GM12878 (cell line): Measurements from ENCODE around the gene ELFN2. TPM values are rescaled to one million over a fixed set of nuclear protein-coding genes. Genes with fewer than 3 reads are reported as not detected.

Experiments
- ATAC-seq: fragments of 200-7000 bp; cut with Tn5 transposase; 3 replicates; pipeline ENCODE4 v1.9.1; 2020; ENCODE audit warnings: mild to moderate bottlenecking, moderate library complexity
- BruUV-seq: library from RNA; stranded (reverse); fragments of 400-500 nt; replicated peaks from 2 replicates; lab custom pipeline; 2021; lab: Mats Ljungman, UMichigan
- CTCF ChIA-PET: fragments of 300-600 bp; sonication (Branson Sonifier 250); formaldehyde crosslinking; extraction: SDS; loops from one replicate; lab custom pipeline; 2021; ENCODE audit warnings: inconsistent platforms; lab: Yijun Ruan, JAX
- POLR2A ChIA-PET: fragments of 350-600 bp; formaldehyde crosslinking; extraction: SDS; loops from one replicate; lab custom pipeline; 2021; ENCODE audit warnings: inconsistent platforms; lab: Charles Lee
- RAD21 ChIA-PET: fragments of 300-600 bp; sonication (Branson Sonifier 250); formaldehyde crosslinking; loops from one replicate; lab custom pipeline; 2023; ENCODE audit warnings: antibody characterized with exemption; ENCODE audit not compliant: unreplicated experiment; lab: Charles Lee
- SMC1A ChIA-PET: fragments of 300-600 bp; sonication (Branson Sonifier 250); formaldehyde crosslinking; loops from one replicate; lab custom pipeline; 2023; ENCODE audit not compliant: unreplicated experiment, uncharacterized antibody; lab: Charles Lee
- DNase-seq: peaks from one replicate; pipeline ENCODE4 v3.0.0-alpha.2; 2011; ENCODE audit warnings: low read depth, low spot score
- FAIRE-seq: peaks from 3 replicates; lab custom pipeline; 2011; peaks lifted over from hg19 to GRCh38; lab: Jason Lieb, UNC
- H2AFZ ChIP-seq: 2 replicates; pipeline ENCODE4 v1.6.0; 2011; ENCODE audit warnings: low read depth, low read length, control low read depth; ENCODE audit not compliant: control insufficient read depth
- H3K27ac ChIP-seq: 2 replicates; pipeline ENCODE4 v1.5.1; 2011; ENCODE audit warnings: control low read depth; ENCODE audit not compliant: control insufficient read depth, insufficient read depth
- H3K27me3 ChIP-seq, 2 experiments: replicated peaks in 1 of 2; 2 replicates each; pipeline versions ENCODE4 v1.6.0 to v1.6.1; 2011; ENCODE audit warnings: low read length in 1 of 2; ENCODE audit not compliant: control insufficient read depth in 2 of 2, insufficient read depth in 2 of 2
- H3K36me3 ChIP-seq, 2 experiments: 2 replicates each; pipeline ENCODE4 v1.5.1; 2011; ENCODE audit warnings: low read length in 1 of 2; ENCODE audit not compliant: control insufficient read depth in 2 of 2, insufficient read depth in 2 of 2
- H3K4me1 ChIP-seq: 2 replicates; pipeline ENCODE4 v1.6.1; 2011; ENCODE audit warnings: mild to moderate bottlenecking, low read length, moderate library complexity, mixed read lengths; ENCODE audit not compliant: control insufficient read depth, insufficient read depth
- H3K4me2 ChIP-seq: 2 replicates; pipeline ENCODE4 v1.6.0; 2011; ENCODE audit warnings: control low read depth; ENCODE audit not compliant: control insufficient read depth, insufficient read depth
- H3K4me3 ChIP-seq: fragments of 200-600 bp; sonication (generic); 2 replicates; pipeline ENCODE4 v1.5.1; 2016
- H3K79me2 ChIP-seq: 2 replicates; pipeline ENCODE4 v1.6.0; 2011; ENCODE audit warnings: low read length; ENCODE audit not compliant: control insufficient read depth, insufficient read depth
- H3K9ac ChIP-seq: 2 replicates; pipeline ENCODE4 v1.8.0; 2011; ENCODE audit warnings: low read length, control low read depth, mixed read lengths; ENCODE audit not compliant: control insufficient read depth, insufficient read depth
- H3K9me3 ChIP-seq: replicated peaks from 3 replicates; pipeline ENCODE4 v1.5.1; 2011; ENCODE audit warnings: mild to moderate bottlenecking, low read length; ENCODE audit not compliant: control insufficient read depth, insufficient read depth
- H4K20me1 ChIP-seq: 2 replicates; pipeline ENCODE4 v1.6.0; 2011; ENCODE audit not compliant: control insufficient read depth, insufficient read depth
- BCL3 ChIP-seq: IDR thresholded peaks from 2 replicates; pipeline ENCODE4 v1.6.1; 2011; ENCODE audit warnings: borderline replicate concordance, low read depth, mild to moderate bottlenecking, moderate library complexity, low read length; ENCODE audit not compliant: insufficient read depth, poor library complexity, severe bottlenecking
- CBFB ChIP-seq: IDR thresholded peaks from 2 replicates; pipeline ENCODE4 v1.6.1; 2016; ENCODE audit warnings: antibody characterized with exemption, low read depth
- FOS ChIP-seq: IDR thresholded peaks from 3 replicates; pipeline ENCODE4 v1.6.1; 2011; ENCODE audit warnings: borderline replicate concordance; ENCODE audit not compliant: insufficient read length; ENCODE audit errors: extremely low read depth
- KAT2A ChIP-seq: conservative IDR thresholded peaks from 2 replicates; pipeline ENCODE4 v1.6.1; 2011; ENCODE audit warnings: low read depth, low read length; ENCODE audit not compliant: control insufficient read depth
- NFXL1 ChIP-seq: fragments of 450-650 bp; IDR thresholded peaks from 2 replicates; pipeline ENCODE4 v1.6.1; 2017; ENCODE audit warnings: antibody characterized with exemption, mild to moderate bottlenecking, borderline replicate concordance
- NFYB ChIP-seq: IDR thresholded peaks from 2 replicates; pipeline ENCODE4 v1.6.1; 2011; ENCODE audit warnings: low read depth, mild to moderate bottlenecking, low read length, improper control_type of control experiment, moderate library complexity; ENCODE audit not compliant: insufficient read depth
- NKRF ChIP-seq: fragments of 450-650 bp; conservative IDR thresholded peaks from 2 replicates; pipeline ENCODE4 v1.6.1; 2017; ENCODE audit warnings: mild to moderate bottlenecking, moderate library complexity
- PKNOX1 ChIP-seq: fragments of 450-650 bp; IDR thresholded peaks from 2 replicates; pipeline ENCODE4 v1.6.1; 2016; ENCODE audit warnings: mild to moderate bottlenecking
- RCOR1 ChIP-seq: conservative IDR thresholded peaks from 2 replicates; pipeline ENCODE4 v1.6.1; 2012; ENCODE audit warnings: low read depth, low read length, improper control_type of control experiment
- RFX5 ChIP-seq: IDR thresholded peaks from 2 replicates; pipeline ENCODE4 v1.6.1; 2011; ENCODE audit warnings: low read depth, low read length, improper control_type of control experiment
- SMC3 ChIP-seq: IDR thresholded peaks from 2 replicates; pipeline ENCODE4 v1.6.1; 2011; ENCODE audit warnings: low read length, improper control_type of control experiment, borderline replicate concordance
- WGBS: methylation state at CpG from one replicate; pipeline ENCODE4 v1.1.6; 2016; ENCODE audit warnings: low lambda C conversion rate; ENCODE audit not compliant: insufficient replicate concordance, insufficient coverage; ENCODE audit errors: missing lambda C conversion rate; 5-methylcytosine and 5-hydroxymethylcytosine counted together
- in situ Hi-C: fragments of 300-500 bp; cut with MboI; formaldehyde crosslinking; loops from 9 replicates; pipeline ENCODE4 v1.14.3; 2018; ENCODE audit warnings: mixed read lengths
- intact Hi-C: fragments of 100-400 bp; cut with micrococcal nuclease; formaldehyde crosslinking; loops from one replicate; pipeline ENCODE4 v1.14.2; 2022; ENCODE audit not compliant: unreplicated experiment
- polyA plus RNA-seq, 11 experiments: library from polyadenylated mRNA; depleted of rRNA in 4 of 11; unstranded in 6 of 11; stranded (reverse) in 5 of 11; fragments of >200 nt; fragmentation: Nextera tagmentation in 4 of 11; fragmentation: Illumina TruSeq in 1 of 11; extraction: Ambion mirVana in 4 of 11; extraction: Trizol in 1 of 11; gene quantifications; 1 replicate in 1 of 11; 2 replicates in 10 of 11; pipeline versions ENCODE4 v1.2.1 to v1.2.3, GENCODE V29; 2011 to 2016; ENCODE audit warnings: inconsistent platforms in 2 of 11, missing spikeins in 2 of 11, low read depth in 1 of 11
- total RNA-seq, 4 experiments: library from RNA; depleted of rRNA in 3 of 4; stranded (reverse); fragments of >200 nt in 3 of 4; fragmentation: Illumina TruSeq in 1 of 4; extraction: Trizol in 1 of 4; gene quantifications; 2 replicates each; pipeline versions ENCODE4 v1.2.1 to v1.2.3, GENCODE V29; 2013 to 2021

Gene ELFN2
- total and polyA plus RNA-seq, 10 of the 15 experiments (the other 5 are each of a cell fraction or from before 2014, with no cell fraction given): 0.03 to 0.05 TPM; not detected in 8

DNA sequence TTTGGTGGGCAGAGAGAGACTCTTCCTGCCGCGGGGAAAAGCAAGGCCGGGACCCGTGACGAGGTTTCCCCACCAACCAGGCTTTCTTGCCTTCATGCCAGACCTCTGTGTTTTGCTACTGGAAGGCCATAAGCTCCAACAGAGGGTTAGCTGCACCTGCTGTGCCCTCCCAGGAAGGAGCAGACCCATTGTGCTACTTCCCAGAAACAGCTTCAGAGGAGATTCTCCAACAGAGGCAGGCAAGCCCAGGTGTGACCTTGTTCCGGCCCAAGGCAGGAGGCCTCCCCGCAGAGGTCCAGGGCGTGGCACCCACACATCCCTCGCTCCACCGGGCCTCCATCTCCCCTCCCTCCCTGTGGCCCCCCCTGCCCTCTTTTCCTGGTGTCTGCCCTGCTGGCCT lies 57.8 kb downstream of the ELFN2 start:
- H4K20me1 ChIP-seq: no peaks in the 10 kb centered on the region
- WGBS: 57% methylated on average over 10 of the region's 10 CpGs
- CTCF ChIA-PET: no interaction called here
- no peaks in the 10 kb centered on the region for H3K9me3 ChIP-seq
- H3K27me3 ChIP-seq: no peaks in the 10 kb centered on the region; a peak in 1 of 4 replicates
- H3K4me2 ChIP-seq: no peak overlapping the region
- H3K9ac ChIP-seq: no peak overlapping the region
- H3K4me1 ChIP-seq: no peaks in the 10 kb centered on the region; the same call in 1 of the 2 replicates
- POLR2A ChIA-PET: no interaction called here
- DNase-seq (no peak), FAIRE-seq (no peak), ATAC-seq (no peak)
- SMC1A ChIA-PET: no interaction called here
- BruUV-seq: no TSS peak
- RAD21 ChIA-PET: no interaction called here
- no peak overlapping the region for H3K27ac ChIP-seq
- no peak for TF ChIP-seq PKNOX1
- TF ChIP-seq NFYB: no peak
- in situ Hi-C loops: no loop called here
- H3K4me3 ChIP-seq: no peak overlapping the region
- H3K36me3 ChIP-seq: no peaks in the 10 kb centered on the region
- intact Hi-C loops: no loop called here
- no peaks in the 10 kb centered on the region for H3K79me2 ChIP-seq
- no peak overlapping the region for H2AFZ ChIP-seq

DNA sequence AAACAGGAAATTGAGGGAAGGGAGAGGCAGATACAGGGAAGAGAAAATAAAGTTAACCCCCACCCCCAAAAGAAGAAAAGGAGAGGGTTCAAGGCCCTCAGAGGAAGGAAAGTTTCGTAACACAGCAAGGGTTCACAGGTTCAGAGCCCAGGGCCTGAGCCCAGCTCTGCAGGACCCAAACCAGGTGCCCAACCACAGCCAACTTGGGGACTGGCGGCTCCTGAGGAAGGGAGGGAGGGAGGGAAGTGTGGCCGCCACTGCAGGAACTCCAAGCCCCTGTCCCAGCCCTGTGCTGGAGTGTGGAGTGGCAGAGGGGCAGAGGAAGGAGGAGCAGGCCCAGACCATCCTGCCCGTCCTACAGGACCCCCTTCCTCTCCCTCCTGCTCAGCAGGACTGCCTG lies 59.2 kb downstream of the ELFN2 start:
- ChIA-PET CTCF (no interaction called here), SMC1A (no interaction called here), RAD21 (no interaction called here), POLR2A (no interaction called here)
- H3K27ac ChIP-seq: no peak overlapping the region
- no peak overlapping the region for H3K4me3 ChIP-seq
- in situ Hi-C loops: no loop called here
- no peak overlapping the region for H3K4me2 ChIP-seq
- H4K20me1 ChIP-seq: no peaks in the 10 kb centered on the region
- FAIRE-seq (no peak), DNase-seq (no peak), ATAC-seq (no peak)
- intact Hi-C loops: no loop called here
- no peaks in the 10 kb centered on the region for H3K79me2 ChIP-seq
- no peaks in the 10 kb centered on the region; the same call in 1 of the 2 replicates for H3K4me1 ChIP-seq
- no peaks in the 10 kb centered on the region for H3K9me3 ChIP-seq
- BruUV-seq: no TSS peak
- H2AFZ ChIP-seq: no peak overlapping the region
- WGBS: 20% methylated on average over 3 of the region's 4 CpGs
- no peaks in the 10 kb centered on the region for H3K36me3 ChIP-seq
- H3K9ac ChIP-seq: no peak overlapping the region
- no peaks in the 10 kb centered on the region; a peak in 1 of 4 replicates for H3K27me3 ChIP-seq
- TF ChIP-seq RFX5 (no peak), NKRF (no peak), FOS (no peak), BCL3 (no peak), NFXL1 (no peak), RCOR1 (no peak), SMC3 (no peak), CBFB (no peak), KAT2A (no peak)
